K562 (cell line): ENCODE results near the gene ZNF768. TPM values are rescaled to one million over a fixed set of nuclear protein-coding genes. Genes with fewer than 3 reads are reported as not detected.

Source experiments
- ATAC-seq: fragments of 200-7000 bp; cut with Tn5 transposase; 3 replicates; pipeline ENCODE4 v1.9.1; 2020; ENCODE audit warnings: moderate library complexity
- BruUV-seq: library from RNA; stranded (reverse); fragments of 400-500 nt; replicated peaks from 2 replicates; lab custom pipeline; 2021; lab: Mats Ljungman, UMichigan
- CTCF ChIA-PET: fragments of 300-600 bp; formaldehyde crosslinking; extraction: SDS; loops from one replicate; lab custom pipeline; 2021; ENCODE audit warnings: low intra/inter-chr PET ratio; lab: Yijun Ruan, JAX
- POLR2A ChIA-PET: fragments of 300-600, 350-650 bp; sonication (Branson Sonifier 250); formaldehyde crosslinking; extraction: SDS; loops from one replicate; lab custom pipeline; 2021; ENCODE audit warnings: antibody characterized with exemption, inconsistent platforms; lab: Yijun Ruan, JAX
- DNase-seq, 4 experiments: peaks; one replicate each; pipeline versions ENCODE4 v3.0.0 to v3.0.0-alpha.2; 2011 to 2018; ENCODE audit warnings: low spot score in 3 of 4, mixed read lengths in 3 of 4; ENCODE audit errors: extremely low read depth in 1 of 4
- FAIRE-seq: peaks from 2 replicates; lab custom pipeline; 2011; peaks lifted over from hg19 to GRCh38; lab: Jason Lieb, UNC
- H2AFZ ChIP-seq: 2 replicates; pipeline ENCODE4 v1.6.0; 2011; ENCODE audit warnings: low read depth, low read length, control low read depth, inconsistent platforms
- H3K27ac ChIP-seq: fragments of 200-600 bp; 3 replicates; pipeline ENCODE4 v1.8.0; 2011; ENCODE audit warnings: low read depth, mild to moderate bottlenecking, control low read depth, inconsistent platforms, low read length, moderate library complexity, mixed read lengths; ENCODE audit errors: extremely low read depth
- H3K27me3 ChIP-seq, 2 experiments: fragments of 300-600 bp in 1 of 2; 2 replicates in 1 of 2; 3 replicates in 1 of 2; pipeline versions ENCODE4 v1.6.0 to v1.8.0; 2011; ENCODE audit warnings: inconsistent platforms in 2 of 2, low read length in 2 of 2, mild to moderate bottlenecking in 1 of 2, mixed read lengths in 1 of 2, moderate library complexity in 1 of 2; ENCODE audit not compliant: control insufficient read depth in 2 of 2, insufficient read depth in 2 of 2
- H3K36me3 ChIP-seq: fragments of 300-600 bp; 3 replicates; pipeline ENCODE4 v1.8.0; 2011; ENCODE audit warnings: mild to moderate bottlenecking, low read length, inconsistent platforms; ENCODE audit not compliant: control insufficient read depth, insufficient read depth
- H3K4me1 ChIP-seq, 2 experiments: fragments of 200-600 bp in 1 of 2; replicated peaks in 1 of 2; 2 replicates in 1 of 2; 3 replicates in 1 of 2; pipeline versions ENCODE4 v1.5.1 to v1.8.0; 2011; ENCODE audit warnings: inconsistent platforms in 2 of 2, low read length in 2 of 2, mild to moderate bottlenecking in 1 of 2, mixed read lengths in 1 of 2, moderate library complexity in 1 of 2; ENCODE audit not compliant: control insufficient read depth in 2 of 2, insufficient read depth in 2 of 2
- H3K4me2 ChIP-seq: 2 replicates; pipeline ENCODE4 v1.6.1; 2011; ENCODE audit warnings: low read length, control low read depth, inconsistent platforms, mixed read lengths; ENCODE audit not compliant: insufficient read depth
- H3K4me3 ChIP-seq: fragments of 200-600 bp; sonication (generic), shearing (Covaris generic); 2 replicates; pipeline ENCODE4 v1.5.1; 2016; ENCODE audit warnings: control low read depth, inconsistent platforms
- H3K79me2 ChIP-seq: fragments of 200-600 bp; 3 replicates; pipeline ENCODE4 v1.8.0; 2011; ENCODE audit warnings: low read length, inconsistent platforms; ENCODE audit not compliant: control insufficient read depth, insufficient read depth
- H3K9ac ChIP-seq, 2 experiments: 2 replicates each; pipeline versions ENCODE4 v1.6.0 to v1.6.1; 2011; ENCODE audit warnings: low read depth in 2 of 2, low read length in 2 of 2, control low read depth in 1 of 2, inconsistent platforms in 1 of 2, mild to moderate bottlenecking in 1 of 2, mixed read lengths in 1 of 2; ENCODE audit not compliant: insufficient read depth in 1 of 2
- H3K9me1 ChIP-seq: one replicate; pipeline ENCODE4 v1.6.0; 2011; ENCODE audit warnings: inconsistent platforms, mild to moderate bottlenecking, low read length, moderate library complexity; ENCODE audit not compliant: control insufficient read depth, insufficient read depth
- H3K9me3 ChIP-seq: replicated peaks from 2 replicates; pipeline ENCODE4 v1.5.1; 2011; ENCODE audit warnings: low read depth, low read length, inconsistent platforms; ENCODE audit not compliant: control insufficient read depth, insufficient read depth
- H4K20me1 ChIP-seq: replicated peaks from 2 replicates; pipeline ENCODE4 v1.6.1; 2011; ENCODE audit warnings: low read length, inconsistent platforms, mixed read lengths; ENCODE audit not compliant: control insufficient read depth, insufficient read depth
- CBX8 ChIP-seq: fragments of 200-600 bp; sonication (generic); IDR thresholded peaks from 2 replicates; pipeline ENCODE4 v1.6.1; 2012; ENCODE audit warnings: borderline replicate concordance, mixed run types, low read depth, mild to moderate bottlenecking, moderate library complexity, mixed read lengths, low read length, control low read depth, inconsistent platforms; ENCODE audit not compliant: poor library complexity, severe bottlenecking; ENCODE audit errors: extremely low read depth
- DMBX1 ChIP-seq: fragments of 250-450 bp; sonication (Bioruptor Pico); IDR thresholded peaks from 2 replicates; pipeline ENCODE4 v1.8.0; 2022; ENCODE audit warnings: inconsistent platforms, mild to moderate bottlenecking, moderate library complexity, borderline replicate concordance
- KDM1A ChIP-seq, 2 experiments: fragments of 450-650 bp; IDR thresholded peaks; 2 replicates each; pipeline ENCODE4 v1.6.1; 2016; ENCODE audit warnings: mild to moderate bottlenecking in 2 of 2
- NR2C1 ChIP-seq, 2 experiments: fragments of 450-650 bp; IDR thresholded peaks; 2 replicates each; pipeline ENCODE4 v1.6.1; 2017; ENCODE audit warnings: mild to moderate bottlenecking in 2 of 2, antibody characterized with exemption in 1 of 2, inconsistent platforms in 1 of 2, missing compliant biosample characterization in 1 of 2, missing genetic modification characterization in 1 of 2
- PHF8 ChIP-seq: fragments of 200-600 bp; sonication (generic); IDR thresholded peaks from 2 replicates; pipeline ENCODE4 v1.6.1; 2012; ENCODE audit warnings: mixed run types, mild to moderate bottlenecking, inconsistent platforms, low read length, moderate library complexity, borderline replicate concordance
- ZFX ChIP-seq: sonication (generic); formaldehyde crosslinking; IDR thresholded peaks from 2 replicates; pipeline ENCODE4 v1.8.0; 2022; ENCODE audit warnings: mild to moderate bottlenecking, missing genetic modification reagents, moderate library complexity
- ZNF445 ChIP-seq: fragments of 250-450 bp; sonication (Bioruptor Pico); IDR thresholded peaks from 2 replicates; pipeline ENCODE4 v1.4.0; 2020; ENCODE audit warnings: low read depth, mild to moderate bottlenecking, moderate library complexity
- WGBS: fragments of 100-300 bp; shearing (Covaris generic); methylation state at CpG from one replicate; pipeline ENCODE4 v1.1.6; 2016; ENCODE audit warnings: low coverage, mixed read lengths; ENCODE audit not compliant: insufficient coverage; ENCODE audit errors: missing lambda C conversion rate; 5-methylcytosine and 5-hydroxymethylcytosine counted together
- in situ Hi-C: fragments of 300-500 bp; cut with MboI; formaldehyde crosslinking; loops from 4 replicates; pipeline ENCODE4 v1.15.0; 2018; ENCODE audit warnings: inconsistent platforms, mixed read lengths
- intact Hi-C: fragments of 100-400 bp; cut with micrococcal nuclease; formaldehyde crosslinking; loops from 2 replicates; pipeline ENCODE4 v1.14.2; 2022
- polyA plus RNA-seq, 8 experiments: library from polyadenylated mRNA; depleted of rRNA in 4 of 8; stranded (reverse) in 5 of 8; unstranded in 3 of 8; fragments of >200 nt; fragmentation: Nextera tagmentation in 2 of 8; fragmentation: Illumina TruSeq in 1 of 8; extraction: Ambion mirVana in 2 of 8; extraction: Trizol in 1 of 8; gene quantifications; 2 replicates each; pipeline versions ENCODE4 v1.2.1 to v1.2.3, GENCODE V29; 2011 to 2014; ENCODE audit warnings: inconsistent platforms in 1 of 8, missing spikeins in 1 of 8
- total RNA-seq, 7 experiments: library from RNA; depleted of rRNA in 6 of 7; stranded (reverse); fragments of >200 nt in 6 of 7; fragmentation: Illumina TruSeq in 2 of 7; extraction: Trizol in 2 of 7; gene quantifications; 2 replicates each; pipeline versions ENCODE4 v1.2.1 to v1.2.3, GENCODE V29; 2011 to 2021; ENCODE audit warnings: low replicate concordance in 1 of 7

Gene ZNF768
- total and polyA plus RNA-seq, 9 of the 15 experiments (the other 6 are each of a cell fraction or from before 2014, with no cell fraction given): 0.13 to 50.7 (median 26.9) TPM

DNA sequence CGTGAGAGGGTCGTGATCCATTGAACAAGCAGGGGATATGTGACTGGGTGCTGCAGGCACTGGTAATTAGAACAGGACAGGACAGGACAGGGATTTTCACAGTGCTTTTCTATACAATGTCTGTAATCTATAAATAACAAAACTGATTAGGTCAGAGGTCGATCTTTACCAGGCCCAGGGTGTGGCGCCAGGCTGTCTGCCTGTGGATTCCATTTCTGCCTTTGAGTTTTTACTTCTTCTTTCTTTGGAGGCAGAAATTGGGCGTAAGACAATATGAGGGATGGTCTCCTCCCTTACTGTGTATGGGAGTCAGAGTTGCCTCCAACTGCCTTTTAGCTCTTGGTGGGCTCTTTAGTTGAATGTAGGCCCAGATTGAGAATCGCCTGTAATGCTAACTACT lies 33.3 kb upstream of the ZNF768 start:
- H3K4me2 ChIP-seq: no peak overlapping the region
- no peak for TF ChIP-seq PHF8
- TF ChIP-seq ZFX: peak; percentile 17; the same call in 1 of the 2 replicates
- no peak for TF ChIP-seq DMBX1
- no peak for TF ChIP-seq ZNF445 (CRISPR knock-in tag)
- no peak for TF ChIP-seq CBX8
- TF ChIP-seq KDM1A (IDR thresholded peaks at IDR 0.05): peak in 1 of 2 experiments; percentile 43; a peak in 1 of 4 replicates
- no peak; the same call in 1 of the 2 replicates for TF ChIP-seq NR2C1 (IDR thresholded peaks at IDR 0.05)
- TF ChIP-seq NR2C1 (tag; IDR thresholded peaks at IDR 0.05): peak; percentile 43
- no peaks in the 10 kb centered on the region for H3K27me3 ChIP-seq
- H4K20me1 ChIP-seq: no peaks in the 10 kb centered on the region
- in situ Hi-C loops (no loop called here), intact Hi-C loops (no loop called here)
- H3K9ac ChIP-seq: no peak overlapping the region; a peak in 2 of 4 replicates
- H3K9me3 ChIP-seq: no peaks in the 10 kb centered on the region; the same call in 1 of the 2 replicates
- ChIA-PET CTCF (no interaction called here), POLR2A (interaction anchor here (0.5 to 2.9 kb wide), 4 partner anchors 11 to 900 kb away, joined by 3 to 27 read pairs (median 3); partner anchors contain the start of gene ZNF688)
- peak overlapping the region; percentile 89; the same call in 1 of the 2 replicates for H2AFZ ChIP-seq
- H3K27ac ChIP-seq: no peak overlapping the region
- BruUV-seq: no TSS peak
- FAIRE-seq: no peak
- no peak overlapping the region for H3K4me3 ChIP-seq
- no peaks in the 10 kb centered on the region for H3K9me1 ChIP-seq
- no peak for DNase-seq
- H3K79me2 ChIP-seq: peaks cover 21% of the 10 kb centered on the region
- no peak for ATAC-seq
- 73% methylated on average over 6 of the region's 6 CpGs for WGBS
- peaks cover 17% of the 10 kb centered on the region; the same call in 1 of the 3 replicates for H3K36me3 ChIP-seq
- H3K4me1 ChIP-seq: peaks cover 13 to 54% of the 10 kb centered on the region in 2 experiments; a peak in 4 of 5 replicates
